Gastroesophageal sphincter (tissue), 3 donors: ENCODE data around the gene COL18A1.

Experiments
- CTCF ChIP-seq, 4 experiments: fragments of 200-600 bp in 2 of 4; fragments of 450-650 bp in 2 of 4; sonication (generic) in 1 of 4; IDR thresholded peaks; one replicate each; pipeline ENCODE4 v1.5.1; 2017 to 2019; ENCODE audit warnings: antibody characterized with exemption in 4 of 4, mild to moderate bottlenecking in 2 of 4, moderate library complexity in 2 of 4
- POLR2A ChIP-seq, 2 donors: fragments of 450-650 bp; IDR thresholded peaks; one replicate each; pipeline ENCODE4 v1.6.1; 2017; ENCODE audit warnings: antibody characterized with exemption in 2 of 2, mild to moderate bottlenecking in 2 of 2, moderate library complexity in 1 of 2

GRCh38 chr21:45456584-45457160 lies 51.7 kb downstream of the COL18A1 start:
- no peak for TF ChIP-seq CTCF (IDR thresholded peaks at IDR 0.05)
- TF ChIP-seq POLR2A (IDR thresholded peaks at IDR 0.05): no peak
